ENCODE results near the gene ABCA13.

ABCA13 gene

GRCh38 chr7:48419401-48419800 is 248.1 kb downstream of the ABCA13 start:
- DNase-seq: no peak
- Histone ChIP-seq H3K36me3 (replicated peaks) (no peaks in the 10 kb centered on the region), H3K27ac (no peak overlapping the region), H3K4me3 (ENCODE audit: low read depth, low read length) (no peak overlapping the region), H3K27me3 (replicated peaks) (no peaks in the 10 kb centered on the region)
- in situ Hi-C loops (cut with HindIII; ENCODE audit: low pct_ligation_motif_present, low sequenced_read_pairs): no loop called here
- TF ChIP-seq, protein P1, sequence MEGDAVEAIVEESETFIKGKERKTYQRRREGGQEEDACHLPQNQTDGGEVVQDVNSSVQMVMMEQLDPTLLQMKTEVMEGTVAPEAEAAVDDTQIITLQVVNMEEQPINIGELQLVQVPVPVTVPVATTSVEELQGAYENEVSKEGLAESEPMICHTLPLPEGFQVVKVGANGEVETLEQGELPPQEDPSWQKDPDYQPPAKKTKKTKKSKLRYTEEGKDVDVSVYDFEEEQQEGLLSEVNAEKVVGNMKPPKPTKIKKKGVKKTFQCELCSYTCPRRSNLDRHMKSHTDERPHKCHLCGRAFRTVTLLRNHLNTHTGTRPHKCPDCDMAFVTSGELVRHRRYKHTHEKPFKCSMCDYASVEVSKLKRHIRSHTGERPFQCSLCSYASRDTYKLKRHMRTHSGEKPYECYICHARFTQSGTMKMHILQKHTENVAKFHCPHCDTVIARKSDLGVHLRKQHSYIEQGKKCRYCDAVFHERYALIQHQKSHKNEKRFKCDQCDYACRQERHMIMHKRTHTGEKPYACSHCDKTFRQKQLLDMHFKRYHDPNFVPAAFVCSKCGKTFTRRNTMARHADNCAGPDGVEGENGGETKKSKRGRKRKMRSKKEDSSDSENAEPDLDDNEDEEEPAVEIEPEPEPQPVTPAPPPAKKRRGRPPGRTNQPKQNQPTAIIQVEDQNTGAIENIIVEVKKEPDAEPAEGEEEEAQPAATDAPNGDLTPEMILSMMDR (IDR thresholded peaks at IDR 0.05; ENCODE audit: low read depth, low read length, missing control alignments): no peak

DNA sequence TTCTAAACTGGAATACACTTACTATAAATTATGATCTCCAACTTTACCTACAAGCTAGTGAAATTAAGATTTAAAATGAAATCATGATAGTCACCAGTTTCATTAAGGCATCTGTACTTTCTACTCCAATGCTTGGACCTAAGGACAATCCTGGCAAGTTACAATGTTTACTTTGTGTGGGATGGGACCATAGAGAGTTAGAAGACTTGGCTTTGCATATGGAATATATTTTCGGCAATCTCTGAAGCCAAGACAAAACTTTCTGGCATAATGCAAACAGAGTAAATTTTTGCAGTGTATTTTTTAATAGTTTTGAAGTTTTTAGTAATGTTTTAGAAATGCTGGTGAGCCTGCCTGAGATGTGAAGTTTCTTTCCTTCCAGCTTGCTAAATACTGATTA is 248.9 kb downstream of the ABCA13 start:
- no peak for DNase-seq
- TF ChIP-seq, protein P1 (IDR thresholded peaks at IDR 0.05; ENCODE audit: low read depth, low read length, missing control alignments): no peak
- Histone ChIP-seq H3K4me3 (ENCODE audit: low read depth, low read length) (no peak overlapping the region), H3K36me3 (replicated peaks) (no peaks in the 10 kb centered on the region), H3K27me3 (replicated peaks) (no peaks in the 10 kb centered on the region), H3K27ac (no peak overlapping the region)
- in situ Hi-C loops (cut with HindIII; ENCODE audit: low pct_ligation_motif_present, low sequenced_read_pairs): no loop called here

GRCh38 chr7:48421357-48421756 is 250.1 kb downstream of the ABCA13 start:
- in situ Hi-C loops (cut with HindIII; ENCODE audit: low pct_ligation_motif_present, low sequenced_read_pairs): no loop called here
- Histone ChIP-seq H3K4me3 (ENCODE audit: low read depth, low read length) (no peak overlapping the region), H3K36me3 (replicated peaks) (no peaks in the 10 kb centered on the region), H3K27me3 (replicated peaks) (no peaks in the 10 kb centered on the region), H3K27ac (peak overlapping the region; percentile 62)
- TF ChIP-seq, protein P1 (IDR thresholded peaks at IDR 0.05; ENCODE audit: low read depth, low read length, missing control alignments): peak; percentile 44
- DNase-seq: peak; percentile 77

GRCh38 chr7:48424731-48425130 is 253.5 kb downstream of the ABCA13 start:
- H3K4me3 ChIP-seq (ENCODE audit: low read depth, low read length): no peak overlapping the region
- H3K27ac ChIP-seq: no peak overlapping the region
- in situ Hi-C loops (cut with HindIII; ENCODE audit: low pct_ligation_motif_present, low sequenced_read_pairs): no loop called here
- H3K36me3 ChIP-seq (replicated peaks): no peaks in the 10 kb centered on the region
- H3K27me3 ChIP-seq (replicated peaks): no peaks in the 10 kb centered on the region
- DNase-seq: peak; percentile 13
- TF ChIP-seq, protein P1 (IDR thresholded peaks at IDR 0.05; ENCODE audit: low read depth, low read length, missing control alignments): peak; percentile 75

DNA sequence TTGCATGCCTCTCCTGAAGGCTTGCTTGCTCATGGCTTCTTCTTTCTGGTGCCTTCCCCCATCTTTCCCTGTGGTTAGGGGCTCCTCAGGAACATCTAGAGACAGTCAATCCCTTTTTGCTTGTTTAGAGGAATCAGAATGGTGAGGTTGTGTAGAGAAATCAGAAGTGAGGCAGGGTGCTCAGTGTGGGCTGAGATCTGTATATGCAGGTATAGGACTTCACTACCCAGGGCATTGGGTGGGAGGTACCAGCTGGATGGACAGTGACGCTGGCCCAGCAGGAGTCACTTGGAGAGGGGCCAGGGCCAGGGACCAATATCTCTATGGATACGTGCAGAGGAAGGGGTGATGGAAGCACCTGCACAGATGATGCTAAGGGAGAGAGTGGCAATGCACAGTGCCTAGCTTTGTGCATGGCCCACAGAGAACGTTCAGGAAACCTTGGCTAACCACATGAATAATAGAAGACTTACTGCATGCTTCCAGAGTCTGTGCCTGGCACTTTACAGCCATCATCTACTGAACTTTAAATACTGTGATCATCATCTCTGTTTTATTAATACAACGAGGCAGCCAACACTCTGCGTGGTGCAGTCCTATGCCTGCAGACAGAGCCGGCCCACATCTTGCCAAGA is 255.2 kb downstream of the ABCA13 start:
- no peaks in the 10 kb centered on the region for H3K36me3 ChIP-seq (replicated peaks)
- no peak overlapping the region for H3K27ac ChIP-seq
- no peak for DNase-seq
- H3K4me3 ChIP-seq (ENCODE audit: low read depth, low read length): no peak overlapping the region
- in situ Hi-C loops (cut with HindIII; ENCODE audit: low pct_ligation_motif_present, low sequenced_read_pairs): no loop called here
- TF ChIP-seq, protein P1 (IDR thresholded peaks at IDR 0.05; ENCODE audit: low read depth, low read length, missing control alignments): no peak
- H3K27me3 ChIP-seq (replicated peaks): no peaks in the 10 kb centered on the region
